Colonic mucosa (tissue), 4 donors: ENCODE data around the gene SEMA5B. TPM values are rescaled to one million over a fixed set of nuclear protein-coding genes. Genes with fewer than 3 reads are reported as not detected.

ENCODE experiments used
- DNase-seq: peaks from one replicate; pipeline ENCODE4 v3.0.0-alpha.2; 2020
- H3K27ac ChIP-seq: fragments of 200-600 bp; one replicate; pipeline ENCODE4 v1.8.0; 2021
- H3K27me3 ChIP-seq: fragments of 200-600 bp; one replicate; pipeline ENCODE4 v1.8.0; 2021
- H3K36me3 ChIP-seq: fragments of 200-600 bp; one replicate; pipeline ENCODE4 v1.8.0; 2021
- H3K4me1 ChIP-seq: fragments of 200-600 bp; one replicate; pipeline ENCODE4 v1.8.0; 2021; ENCODE audit warnings: mild to moderate bottlenecking
- H3K4me3 ChIP-seq: fragments of 200-600 bp; one replicate; pipeline ENCODE4 v1.8.0; 2021
- H3K9ac ChIP-seq, 2 donors: one replicate each; pipeline ENCODE4 v1.7.0; 2013; ENCODE audit warnings: control low read depth in 2 of 2, low read depth in 2 of 2, low read length in 2 of 2
- H3K9me3 ChIP-seq: fragments of 200-600 bp; one replicate; pipeline ENCODE4 v1.8.0; 2021
- CTCF ChIP-seq: fragments of 200-600 bp; IDR thresholded peaks from one replicate; pipeline ENCODE4 v1.8.0; 2022; ENCODE audit warnings: antibody characterized with exemption, mild to moderate bottlenecking
- intact Hi-C: fragments of 100-400 bp; cut with DNase I; formaldehyde crosslinking; loops from one replicate; pipeline ENCODE4 v1.14.1; 2022
- total RNA-seq, 2 donors: library from RNA; stranded (reverse); fragmentation: NEBNext Ultra II Directional in 1 of 2; extraction: Animal tissue kit (Norgen Biotek cat#: 25700) in 1 of 2; gene quantifications; one replicate each; pipeline ENCODE4 v1.2.1, GENCODE V29; 2021
- donor health status: healthy.
- donor health status: DM: no; HTN: no; CAD: no.
- donor health status: DM: no; HTN: no; CAD: no.

SEMA5B gene
- total RNA-seq, 2 donors from 2014 or later: 0.40 to 1.3 TPM

- no peak for DNase-seq
- Histone ChIP-seq H3K9me3 (no peaks in the 10 kb centered on the region), H3K27me3 (no peaks in the 10 kb centered on the region), H3K9ac (no peak overlapping the region), H3K36me3 (no peaks in the 10 kb centered on the region), H3K4me1 (no peaks in the 10 kb centered on the region), H3K4me3 (no peak overlapping the region), H3K27ac (no peak overlapping the region)
- no peak for TF ChIP-seq CTCF
- intact Hi-C loops: no loop called here
Measured at GRCh38 chr3:123055352-123055751, 27.8 kb upstream of the SEMA5B start.

- Histone ChIP-seq H3K36me3 (no peaks in the 10 kb centered on the region), H3K4me1 (no peaks in the 10 kb centered on the region), H3K9ac (no peak overlapping the region), H3K9me3 (no peaks in the 10 kb centered on the region), H3K27ac (no peak overlapping the region), H3K27me3 (no peaks in the 10 kb centered on the region), H3K4me3 (no peak overlapping the region)
- intact Hi-C loops: no loop called here
- DNase-seq: no peak
- no peak for TF ChIP-seq CTCF
Measured at GRCh38 chr3:123054931-123055330, 27.4 kb upstream of the SEMA5B start.

- intact Hi-C loops: no loop called here
- no peaks in the 10 kb centered on the region for H3K4me1 ChIP-seq
- no peak for TF ChIP-seq CTCF
- H3K9me3 ChIP-seq: no peaks in the 10 kb centered on the region
- no peak for DNase-seq
- H3K27ac ChIP-seq: no peak overlapping the region
- no peaks in the 10 kb centered on the region for H3K36me3 ChIP-seq
- no peak overlapping the region for H3K9ac ChIP-seq
- no peaks in the 10 kb centered on the region for H3K27me3 ChIP-seq
- no peak overlapping the region for H3K4me3 ChIP-seq
Measured at GRCh38 chr3:123054109-123054778, 26.7 kb upstream of the SEMA5B start.

GRCh38 chr3:123053107-123053506 lies 25.5 kb upstream of the SEMA5B start:
- no peaks in the 10 kb centered on the region for H3K36me3 ChIP-seq

GRCh38 chr3:123050666-123051065 lies 23.1 kb upstream of the SEMA5B start:
- DNase-seq: no peak
- no peaks in the 10 kb centered on the region for H3K9me3 ChIP-seq
- H3K36me3 ChIP-seq: no peaks in the 10 kb centered on the region
- intact Hi-C loops: no loop called here
- no peaks in the 10 kb centered on the region for H3K4me1 ChIP-seq
- no peak overlapping the region for H3K27ac ChIP-seq
- no peak overlapping the region for H3K9ac ChIP-seq
- no peak for TF ChIP-seq CTCF
- H3K27me3 ChIP-seq: no peaks in the 10 kb centered on the region
- H3K4me3 ChIP-seq: no peak overlapping the region

More at GRCh38 chr3:123053107-123053506, 25.5 kb upstream of the SEMA5B start:
- no peak overlapping the region for H3K9ac ChIP-seq
- no peak for DNase-seq
- H3K27me3 ChIP-seq: no peaks in the 10 kb centered on the region
- no peaks in the 10 kb centered on the region for H3K9me3 ChIP-seq
- no peak for TF ChIP-seq CTCF
- H3K4me1 ChIP-seq: no peaks in the 10 kb centered on the region
- H3K4me3 ChIP-seq: no peak overlapping the region
- intact Hi-C loops: no loop called here
- H3K27ac ChIP-seq: no peak overlapping the region
